K562 (cell line): ENCODE data around the gene ABCA4. TPM values are rescaled to one million over a fixed set of nuclear protein-coding genes. Genes with fewer than 3 reads are reported as not detected.

Experiments used
- BRF1 ChIP-seq: IDR thresholded peaks from 3 replicates; pipeline ENCODE4 v1.6.1; 2011; ENCODE audit warnings: borderline replicate concordance, mild to moderate bottlenecking; ENCODE audit not compliant: insufficient read length; ENCODE audit errors: extremely low read depth
- ETS2 ChIP-seq: IDR thresholded peaks from 2 replicates; pipeline ENCODE4 v1.6.1; 2016; ENCODE audit warnings: borderline replicate concordance, missing genetic modification characterization, mild to moderate bottlenecking, moderate library complexity, missing compliant biosample characterization; ENCODE audit not compliant: poor library complexity, severe bottlenecking
- ETV1 ChIP-seq: fragments of 450-650 bp; conservative IDR thresholded peaks from 2 replicates; pipeline ENCODE4 v1.6.1; 2016; ENCODE audit warnings: missing genetic modification characterization, control low read depth, low read depth, missing compliant biosample characterization
- GABPA ChIP-seq: fragments of 200-800 bp; sonication (Bioruptor generic); conservative IDR thresholded peaks from 2 replicates; pipeline ENCODE4 v1.6.1; 2016; ENCODE audit warnings: low read depth, missing genetic modification characterization, missing compliant biosample characterization
- KLF6 ChIP-seq: fragments of 250-450 bp; sonication (Bioruptor Pico); IDR thresholded peaks from 2 replicates; pipeline ENCODE4 v1.4.0; 2020; ENCODE audit warnings: mild to moderate bottlenecking, moderate library complexity, borderline replicate concordance
- MAFG ChIP-seq: fragments of 450-650 bp; conservative IDR thresholded peaks from 2 replicates; pipeline ENCODE4 v1.6.1; 2016; ENCODE audit warnings: missing genetic modification characterization, missing compliant biosample characterization
- MECOM ChIP-seq: fragments of 250-450 bp; sonication (Bioruptor Pico); IDR thresholded peaks from 2 replicates; pipeline ENCODE4 v1.8.0; 2022; ENCODE audit warnings: inconsistent platforms
- MTA1 ChIP-seq: fragments of 450-650 bp; IDR thresholded peaks from 2 replicates; pipeline ENCODE4 v1.6.1; 2017; ENCODE audit warnings: borderline replicate concordance
- POLR2AphosphoS5 ChIP-seq: IDR thresholded peaks from 2 replicates; pipeline ENCODE4 v1.6.1; 2011; ENCODE audit warnings: mild to moderate bottlenecking, low read depth, low read length, moderate library complexity; ENCODE audit not compliant: control insufficient read depth, insufficient read depth
- POLR3A ChIP-seq: IDR thresholded peaks from 2 replicates; pipeline ENCODE4 v1.6.1; 2011; ENCODE audit warnings: borderline replicate concordance, mild to moderate bottlenecking, moderate library complexity; ENCODE audit not compliant: insufficient read length, insufficient read depth; ENCODE audit errors: extremely low read depth
- SMAD4 ChIP-seq: fragments of 250-450 bp; sonication (Bioruptor Pico); conservative IDR thresholded peaks from 2 replicates; pipeline ENCODE4 v1.8.0; 2021; ENCODE audit warnings: inconsistent platforms, mild to moderate bottlenecking, moderate library complexity
- SOX6 ChIP-seq: fragments of 450-650 bp; IDR thresholded peaks from 2 replicates; pipeline ENCODE4 v1.6.1; 2014; ENCODE audit warnings: mild to moderate bottlenecking
- SP1 ChIP-seq: sonication (generic); formaldehyde crosslinking; IDR thresholded peaks from 2 replicates; pipeline ENCODE4 v1.8.1; 2022; ENCODE audit warnings: mild to moderate bottlenecking, missing genetic modification reagents
- TAF1 ChIP-seq: IDR thresholded peaks from 2 replicates; pipeline ENCODE4 v1.6.1; 2011; ENCODE audit warnings: mild to moderate bottlenecking, low read length, moderate library complexity; ENCODE audit not compliant: insufficient read depth, control insufficient read depth, severe bottlenecking; ENCODE audit errors: extremely low read depth
- XRCC5 ChIP-seq: fragments of 200-400 bp; formaldehyde crosslinking; IDR thresholded peaks from 2 replicates; pipeline ENCODE4 v1.6.1; 2017; ENCODE audit warnings: low read depth, mild to moderate bottlenecking, low read length
- YY1 ChIP-seq, 3 experiments: IDR thresholded peaks; 2 replicates each; pipeline ENCODE4 v1.6.1; 2011; ENCODE audit warnings: low read length in 2 of 3, mild to moderate bottlenecking in 2 of 3, moderate library complexity in 2 of 3, borderline replicate concordance in 1 of 3, control low read depth in 1 of 3, low read depth in 1 of 3; ENCODE audit not compliant: insufficient read depth in 3 of 3, insufficient replicate concordance in 2 of 3, control insufficient read depth in 1 of 3, insufficient read length in 1 of 3; ENCODE audit errors: extremely low read depth in 1 of 3
- ZBTB7A ChIP-seq: IDR thresholded peaks from 2 replicates; pipeline ENCODE4 v1.6.1; 2011; ENCODE audit warnings: low read depth, mild to moderate bottlenecking, low read length, moderate library complexity, borderline replicate concordance; ENCODE audit not compliant: control insufficient read depth
- ZMIZ1 ChIP-seq, 2 experiments: fragments of 150-350 bp in 1 of 2; IDR thresholded peaks; 2 replicates each; pipeline ENCODE4 v1.6.1; 2012 to 2016; ENCODE audit warnings: low read depth in 2 of 2, low read length in 2 of 2, mild to moderate bottlenecking in 1 of 2, moderate library complexity in 1 of 2
- ZNF347 ChIP-seq: fragments of 450-650 bp; formaldehyde crosslinking; IDR thresholded peaks from 2 replicates; pipeline ENCODE4 v1.4.0; 2020; ENCODE audit warnings: low read depth, mild to moderate bottlenecking, moderate library complexity
- ZNF436 ChIP-seq: fragments of 250-450, 450-650 bp; sonication (Bioruptor Pico); formaldehyde crosslinking; IDR thresholded peaks from 2 replicates; pipeline ENCODE4 v1.7.0; 2020; ENCODE audit warnings: mild to moderate bottlenecking
- ZSCAN32 ChIP-seq: fragments of 450-650 bp; formaldehyde crosslinking; IDR thresholded peaks from 2 replicates; pipeline ENCODE4 v1.4.0; 2020; ENCODE audit warnings: mild to moderate bottlenecking, moderate library complexity
- polyA plus RNA-seq, 8 experiments: library from polyadenylated mRNA; depleted of rRNA in 4 of 8; stranded (reverse) in 5 of 8; unstranded in 3 of 8; fragments of >200 nt; fragmentation: Nextera tagmentation in 2 of 8; fragmentation: Illumina TruSeq in 1 of 8; extraction: Ambion mirVana in 2 of 8; extraction: Trizol in 1 of 8; gene quantifications; 2 replicates each; pipeline versions ENCODE4 v1.2.1 to v1.2.3, GENCODE V29; 2011 to 2014; ENCODE audit warnings: inconsistent platforms in 1 of 8, missing spikeins in 1 of 8
- total RNA-seq, 7 experiments: library from RNA; depleted of rRNA in 6 of 7; stranded (reverse); fragments of >200 nt in 6 of 7; fragmentation: Illumina TruSeq in 2 of 7; extraction: Trizol in 2 of 7; gene quantifications; 2 replicates each; pipeline versions ENCODE4 v1.2.1 to v1.2.3, GENCODE V29; 2011 to 2021; ENCODE audit warnings: low replicate concordance in 1 of 7

The ABCA4 gene
- total and polyA plus RNA-seq, 9 of the 15 experiments (the other 6 are each of a cell fraction or from before 2014, with no cell fraction given), result 0.01 to 0.04 TPM; not detected in 7

- TF ChIP-seq POLR2AphosphoS5 (no peak), ZSCAN32 (0 out of 2 replicates have a peak, but pooled peaks have one; percentile 65), MAFG (tag) (peak; percentile 70), POLR3A (no peak), ZMIZ1 (IDR thresholded peaks at IDR 0.05; ENCODE audit: low read depth in 2 of 2, low read length in 2 of 2) (no peak), MTA1 (no peak), SMAD4 (no peak; the same call in 1 of the 2 replicates), SOX6 (no peak), TAF1 (no peak), ZNF436 (CRISPR knock-in tag) (no peak), MECOM (no peak), KLF6 (0 out of 2 replicates have a peak, but pooled peaks have one; percentile 22), XRCC5 (no peak), SP1 (CRISPR knock-in tag) (no peak), YY1 (IDR thresholded peaks at IDR 0.05; ENCODE audit: borderline replicate concordance in 1 of 3, control insufficient read depth in 1 of 3, extremely low read depth in 1 of 3, insufficient read depth in 3 of 3, insufficient read length in 1 of 3, insufficient replicate concordance in 2 of 3, low read depth in 1 of 3, low read length in 2 of 3) (no peak), ZBTB7A (no peak), ZNF347 (CRISPR knock-in tag) (no peak), ETV1 (tag) (no peak), BRF1 (no peak), ETS2 (no peak), GABPA (peak; percentile 42)
Measured at GRCh38 chr1:94014635-94015488, 106.1 kb downstream of the ABCA4 start (continued).
